MCF 10A (cell line): Measurements from ENCODE around the gene FOCAD. TPM values are rescaled to one million over a fixed set of nuclear protein-coding genes. Genes with fewer than 3 reads are reported as not detected.

Source experiments
- BruUV-seq: library from RNA; stranded (reverse); fragments of 400-500 nt; replicated peaks from 2 replicates; lab custom pipeline; 2021; lab: Mats Ljungman, UMichigan
- CTCF ChIA-PET: fragments of 300-600 bp; sonication (Branson Sonifier 250); formaldehyde crosslinking; extraction: SDS; loops from one replicate; lab custom pipeline; 2021; ENCODE audit warnings: antibody characterized with exemption, inconsistent platforms; lab: Yijun Ruan, JAX
- POLR2A ChIA-PET: fragments of 300-600, 350-650 bp; sonication (Branson Sonifier 250); formaldehyde crosslinking; extraction: SDS; loops from one replicate; lab custom pipeline; 2020; ENCODE audit warnings: antibody characterized with exemption, inconsistent platforms; lab: Yijun Ruan, JAX
- DNase-seq: peaks from one replicate; pipeline ENCODE4 v3.0.0-alpha.2; 2018; ENCODE audit not compliant: unreplicated experiment
- H3K27ac Mint-ChIP-seq: one replicate; pipeline ENCODE4 v1.8.0; 2022; ENCODE audit warnings: mild to moderate bottlenecking, low read depth, mixed read lengths; ENCODE audit not compliant: unreplicated experiment
- H3K27me3 Mint-ChIP-seq: one replicate; pipeline ENCODE4 v1.8.0; 2022; ENCODE audit warnings: mixed read lengths; ENCODE audit not compliant: insufficient read depth, unreplicated experiment
- H3K36me3 Mint-ChIP-seq: one replicate; pipeline ENCODE4 v1.8.0; 2022; ENCODE audit warnings: mild to moderate bottlenecking, moderate library complexity, mixed read lengths; ENCODE audit not compliant: insufficient read depth, unreplicated experiment
- H3K4me1 Mint-ChIP-seq: one replicate; pipeline ENCODE4 v1.8.0; 2022; ENCODE audit warnings: mixed read lengths; ENCODE audit not compliant: insufficient read depth, unreplicated experiment
- H3K4me3 Mint-ChIP-seq: one replicate; pipeline ENCODE4 v1.8.0; 2022; ENCODE audit warnings: mild to moderate bottlenecking, moderate library complexity, mixed read lengths; ENCODE audit not compliant: unreplicated experiment
- H3K9me3 Mint-ChIP-seq: one replicate; pipeline ENCODE4 v1.8.0; 2022; ENCODE audit warnings: mixed read lengths; ENCODE audit not compliant: unreplicated experiment
- intact Hi-C: fragments of 100-400 bp; cut with micrococcal nuclease; formaldehyde crosslinking; loops from 2 replicates; pipeline ENCODE4 v1.14.1; 2022
- total RNA-seq: library from RNA; stranded (reverse); gene quantifications from 2 replicates; pipeline ENCODE4 v1.2.3, GENCODE V29; 2022
- TF ChIP-seq, protein P1 (sequence below): fragments of 200-600 bp; IDR thresholded peaks from one replicate; pipeline ENCODE4 v1.8.0; 2022; ENCODE audit warnings: antibody characterized with exemption, mild to moderate bottlenecking; ENCODE audit not compliant: unreplicated experiment

Gene FOCAD
- total RNA-seq, 1 experiment from 2014 or later, result 20.7 TPM

DNA sequence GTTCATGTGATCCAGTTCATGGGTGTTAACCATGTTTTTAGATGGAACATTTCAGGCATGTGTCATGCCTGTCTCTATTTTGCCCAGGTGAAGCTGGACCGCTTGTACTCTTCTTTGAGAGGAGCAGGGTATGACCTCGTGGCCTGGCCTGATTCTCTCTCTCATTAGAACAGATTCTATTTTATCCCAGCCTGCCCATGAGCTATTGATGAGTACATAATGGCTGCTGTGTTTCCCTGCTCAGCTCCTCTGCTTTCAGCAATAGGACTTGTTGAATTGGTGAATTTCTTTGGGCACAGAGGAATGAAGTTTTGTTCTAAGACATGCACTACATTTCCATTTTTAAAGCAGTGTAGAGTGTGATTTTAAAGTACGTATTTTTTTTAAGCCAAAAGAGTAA is 261.2 kb downstream of the FOCAD start:
- intact Hi-C loops, result no loop called here
- POLR2A ChIA-PET, result no interaction called here
- CTCF ChIA-PET, result interaction anchor here (0.5 kb wide), 1 partner anchor 1021 kb away, joined by 3 read pairs; no protein-coding TSS in a partner anchor
- BruUV-seq, result no TSS peak
- Mint-ChIP-seq H3K4me1 (no peaks in the 10 kb centered on the region), H3K9me3 (no peaks in the 10 kb centered on the region), H3K36me3 (peaks cover 18% of the 10 kb centered on the region), H3K27ac (no peak overlapping the region), H3K4me3 (no peak overlapping the region), H3K27me3 (no peaks in the 10 kb centered on the region)
- no peak for DNase-seq
- TF ChIP-seq, protein P1, sequence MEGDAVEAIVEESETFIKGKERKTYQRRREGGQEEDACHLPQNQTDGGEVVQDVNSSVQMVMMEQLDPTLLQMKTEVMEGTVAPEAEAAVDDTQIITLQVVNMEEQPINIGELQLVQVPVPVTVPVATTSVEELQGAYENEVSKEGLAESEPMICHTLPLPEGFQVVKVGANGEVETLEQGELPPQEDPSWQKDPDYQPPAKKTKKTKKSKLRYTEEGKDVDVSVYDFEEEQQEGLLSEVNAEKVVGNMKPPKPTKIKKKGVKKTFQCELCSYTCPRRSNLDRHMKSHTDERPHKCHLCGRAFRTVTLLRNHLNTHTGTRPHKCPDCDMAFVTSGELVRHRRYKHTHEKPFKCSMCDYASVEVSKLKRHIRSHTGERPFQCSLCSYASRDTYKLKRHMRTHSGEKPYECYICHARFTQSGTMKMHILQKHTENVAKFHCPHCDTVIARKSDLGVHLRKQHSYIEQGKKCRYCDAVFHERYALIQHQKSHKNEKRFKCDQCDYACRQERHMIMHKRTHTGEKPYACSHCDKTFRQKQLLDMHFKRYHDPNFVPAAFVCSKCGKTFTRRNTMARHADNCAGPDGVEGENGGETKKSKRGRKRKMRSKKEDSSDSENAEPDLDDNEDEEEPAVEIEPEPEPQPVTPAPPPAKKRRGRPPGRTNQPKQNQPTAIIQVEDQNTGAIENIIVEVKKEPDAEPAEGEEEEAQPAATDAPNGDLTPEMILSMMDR, result no peak

GRCh38 chr9:20945856-20946255 is 261.8 kb downstream of the FOCAD start:
- Mint-ChIP-seq H3K27ac (no peak overlapping the region), H3K27me3 (no peaks in the 10 kb centered on the region), H3K9me3 (no peaks in the 10 kb centered on the region), H3K36me3 (peaks cover 18% of the 10 kb centered on the region), H3K4me1 (no peaks in the 10 kb centered on the region), H3K4me3 (no peak overlapping the region)
- no TSS peak for BruUV-seq
- DNase-seq, result no peak
- ChIA-PET POLR2A (no interaction called here), CTCF (interaction anchor here (0.5 kb wide), 1 partner anchor 1021 kb away, joined by 3 read pairs; no protein-coding TSS in a partner anchor)
- intact Hi-C loops, result no loop called here
- TF ChIP-seq, protein P1, result no peak

- Mint-ChIP-seq H3K27ac (no peak overlapping the region), H3K36me3 (peaks cover 35% of the 10 kb centered on the region), H3K9me3 (no peaks in the 10 kb centered on the region), H3K4me3 (no peak overlapping the region), H3K4me1 (no peaks in the 10 kb centered on the region), H3K27me3 (no peaks in the 10 kb centered on the region)
- POLR2A ChIA-PET, result no interaction called here
- intact Hi-C loops, result no loop called here
- no peak for DNase-seq
- TF ChIP-seq, protein P1, result no peak
- no TSS peak for BruUV-seq
- CTCF ChIA-PET, result interaction anchor here (1.0 kb wide), 1 partner anchor 162 kb away, joined by 3 read pairs; no protein-coding TSS in a partner anchor
These were observed 264.6 kb downstream of the FOCAD start for GRCh38 chr9:20948703-20949102.

GRCh38 chr9:20950707-20951106 is 266.6 kb downstream of the FOCAD start:
- no peak for DNase-seq
- H3K36me3 Mint-ChIP-seq, result peaks cover 35% of the 10 kb centered on the region
- TF ChIP-seq, protein P1, result no peak
- H3K27me3 Mint-ChIP-seq, result no peaks in the 10 kb centered on the region
- intact Hi-C loops, result no loop called here
- BruUV-seq, result no TSS peak
- no peak overlapping the region for H3K27ac Mint-ChIP-seq
- H3K9me3 Mint-ChIP-seq, result no peaks in the 10 kb centered on the region
- POLR2A ChIA-PET, result interaction anchor here (1.3 kb wide), 1 partner anchor 324 kb away, joined by 4 read pairs; no protein-coding TSS in a partner anchor
- CTCF ChIA-PET, result no interaction called here
- no peaks in the 10 kb centered on the region for H3K4me1 Mint-ChIP-seq
- no peak overlapping the region for H3K4me3 Mint-ChIP-seq
